C4-2B (cell line): ENCODE results near the gene FYCO1.

Experiments used
- CTCF ChIP-seq: fragments of 450-650 bp; conservative IDR thresholded peaks from 2 replicates; pipeline ENCODE4 v1.5.1; 2017; ENCODE audit warnings: mild to moderate bottlenecking
- ZFX ChIP-seq: fragments of 450-650 bp; IDR thresholded peaks from 2 replicates; pipeline ENCODE4 v1.6.1; 2017

GRCh38 chr3:45965253-45965652, 30.4 kb downstream of the FYCO1 start:
- TF ChIP-seq CTCF (no peak), ZFX (no peak)
